ENCODE results near the gene FTH1. TPM values are rescaled to one million over a fixed set of nuclear protein-coding genes. Genes with fewer than 3 reads are reported as not detected.
A peak's percentile ranks its signal among the peaks of the same experiment; 100 is the strongest.

Gene FTH1
- total and polyA plus RNA-seq, 2 of the 13 experiments (the other 11 are each of a cell fraction or from before 2014, with no cell fraction given), result 607 to 760 TPM

DNA sequence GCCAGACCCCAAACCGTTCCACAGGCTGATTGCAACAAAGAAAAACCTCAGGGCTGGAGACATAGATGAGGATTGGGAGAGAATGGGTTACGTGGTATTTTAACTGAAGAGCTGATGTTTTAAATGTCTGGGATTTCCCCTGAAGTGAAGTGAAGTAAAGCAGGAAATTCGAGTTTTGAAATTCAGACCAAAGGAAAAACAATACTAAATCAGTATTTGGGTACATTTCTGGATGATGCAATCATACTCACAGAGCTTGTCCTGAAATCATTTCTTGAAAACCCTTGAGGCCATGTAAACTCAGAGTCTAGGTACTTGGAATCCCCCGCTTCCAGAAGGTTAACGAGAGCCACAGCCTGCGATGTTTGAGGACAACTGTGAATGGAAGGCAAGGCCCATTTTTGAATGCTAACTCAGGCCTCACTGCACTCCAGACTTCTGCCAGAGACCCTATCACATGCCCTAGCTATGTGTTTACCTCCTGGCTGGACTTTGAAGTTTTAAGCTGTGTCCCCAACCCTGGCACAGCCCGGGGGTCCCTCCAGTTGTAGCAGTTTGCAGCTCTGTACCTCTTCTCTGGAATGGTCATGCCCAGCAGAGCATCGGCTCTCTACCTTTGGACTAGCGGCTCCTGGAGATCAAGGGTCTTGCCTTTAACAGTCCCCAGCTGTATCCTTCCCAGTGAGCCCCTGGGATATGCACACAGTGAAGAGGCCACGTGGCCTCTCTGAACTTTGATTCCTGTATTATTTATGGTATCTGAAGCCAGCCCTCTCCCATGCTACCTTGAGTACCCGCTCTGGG is 5.4 kb upstream of the FTH1 start (continued):
- TF ChIP-seq, protein P1, sequence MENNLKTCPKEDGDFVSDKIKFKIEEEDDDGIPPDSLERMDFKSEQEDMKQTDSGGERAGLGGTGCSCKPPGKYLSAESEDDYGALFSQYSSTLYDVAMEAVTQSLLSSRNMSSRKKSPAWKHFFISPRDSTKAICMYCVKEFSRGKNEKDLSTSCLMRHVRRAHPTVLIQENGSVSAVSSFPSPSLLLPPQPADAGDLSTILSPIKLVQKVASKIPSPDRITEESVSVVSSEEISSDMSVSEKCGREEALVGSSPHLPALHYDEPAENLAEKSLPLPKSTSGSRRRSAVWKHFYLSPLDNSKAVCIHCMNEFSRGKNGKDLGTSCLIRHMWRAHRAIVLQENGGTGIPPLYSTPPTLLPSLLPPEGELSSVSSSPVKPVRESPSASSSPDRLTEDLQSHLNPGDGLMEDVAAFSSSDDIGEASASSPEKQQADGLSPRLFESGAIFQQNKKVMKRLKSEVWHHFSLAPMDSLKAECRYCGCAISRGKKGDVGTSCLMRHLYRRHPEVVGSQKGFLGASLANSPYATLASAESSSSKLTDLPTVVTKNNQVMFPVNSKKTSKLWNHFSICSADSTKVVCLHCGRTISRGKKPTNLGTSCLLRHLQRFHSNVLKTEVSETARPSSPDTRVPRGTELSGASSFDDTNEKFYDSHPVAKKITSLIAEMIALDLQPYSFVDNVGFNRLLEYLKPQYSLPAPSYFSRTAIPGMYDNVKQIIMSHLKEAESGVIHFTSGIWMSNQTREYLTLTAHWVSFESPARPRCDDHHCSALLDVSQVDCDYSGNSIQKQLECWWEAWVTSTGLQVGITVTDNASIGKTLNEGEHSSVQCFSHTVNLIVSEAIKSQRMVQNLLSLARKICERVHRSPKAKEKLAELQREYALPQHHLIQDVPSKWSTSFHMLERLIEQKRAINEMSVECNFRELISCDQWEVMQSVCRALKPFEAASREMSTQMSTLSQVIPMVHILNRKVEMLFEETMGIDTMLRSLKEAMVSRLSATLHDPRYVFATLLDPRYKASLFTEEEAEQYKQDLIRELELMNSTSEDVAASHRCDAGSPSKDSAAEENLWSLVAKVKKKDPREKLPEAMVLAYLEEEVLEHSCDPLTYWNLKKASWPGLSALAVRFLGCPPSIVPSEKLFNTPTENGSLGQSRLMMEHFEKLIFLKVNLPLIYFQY (CRISPR knock-in tag; IDR thresholded peaks at IDR 0.05; ENCODE audit: borderline replicate concordance), result no peak
- TF ChIP-seq ZFP62 (CRISPR knock-in tag; IDR thresholded peaks at IDR 0.05) (no peak), RBFOX2 (IDR thresholded peaks at IDR 0.05; ENCODE audit: low read depth, low read length) (peak; percentile 84), ZNF3 (CRISPR knock-in tag; IDR thresholded peaks at IDR 0.05) (no peak), ZBTB7A (CRISPR knock-in tag; IDR thresholded peaks at IDR 0.05) (peak; percentile 92), GABPA (IDR thresholded peaks at IDR 0.05; ENCODE audit: low read depth, low read length) (no peak), GABPA (CRISPR knock-in tag; IDR thresholded peaks at IDR 0.05; ENCODE audit: low read depth) (no peak), RARG (CRISPR knock-in tag; IDR thresholded peaks at IDR 0.05; ENCODE audit: low read depth) (no peak; the same call in 1 of the 2 replicates), DPF2 (CRISPR knock-in tag; IDR thresholded peaks at IDR 0.05; ENCODE audit: borderline replicate concordance, low read depth) (no peak; the same call in 1 of the 2 replicates), PHB2 (IDR thresholded peaks at IDR 0.05; ENCODE audit: partially characterized antibody) (no peak), NFYB (CRISPR knock-in tag; IDR thresholded peaks at IDR 0.05) (peak; percentile 32; the same call in 1 of the 2 replicates), ZNF670 (CRISPR knock-in tag; IDR thresholded peaks at IDR 0.05; ENCODE audit: borderline replicate concordance) (no peak), DR1 (CRISPR knock-in tag; IDR thresholded peaks at IDR 0.05) (peak; percentile 51; the same call in 1 of the 2 replicates), CC2D1A (CRISPR knock-in tag; IDR thresholded peaks at IDR 0.05) (no peak), ZNF234 (CRISPR knock-in tag; conservative IDR thresholded peaks at IDR 0.05) (no peak), ARID2 (CRISPR knock-in tag; IDR thresholded peaks at IDR 0.05; ENCODE audit: borderline replicate concordance) (no peak; the same call in 1 of the 2 replicates), FLYWCH1 (CRISPR knock-in tag; IDR thresholded peaks at IDR 0.05) (no peak)
- TF ChIP-seq, protein P2, sequence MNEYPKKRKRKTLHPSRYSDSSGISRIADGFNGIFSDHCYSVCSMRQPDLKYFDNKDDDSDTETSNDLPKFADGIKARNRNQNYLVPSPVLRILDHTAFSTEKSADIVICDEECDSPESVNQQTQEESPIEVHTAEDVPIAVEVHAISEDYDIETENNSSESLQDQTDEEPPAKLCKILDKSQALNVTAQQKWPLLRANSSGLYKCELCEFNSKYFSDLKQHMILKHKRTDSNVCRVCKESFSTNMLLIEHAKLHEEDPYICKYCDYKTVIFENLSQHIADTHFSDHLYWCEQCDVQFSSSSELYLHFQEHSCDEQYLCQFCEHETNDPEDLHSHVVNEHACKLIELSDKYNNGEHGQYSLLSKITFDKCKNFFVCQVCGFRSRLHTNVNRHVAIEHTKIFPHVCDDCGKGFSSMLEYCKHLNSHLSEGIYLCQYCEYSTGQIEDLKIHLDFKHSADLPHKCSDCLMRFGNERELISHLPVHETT (CRISPR knock-in tag; conservative IDR thresholded peaks at IDR 0.05), result peak; percentile 18; the same call in 1 of the 2 replicates
- TF ChIP-seq, protein P3, sequence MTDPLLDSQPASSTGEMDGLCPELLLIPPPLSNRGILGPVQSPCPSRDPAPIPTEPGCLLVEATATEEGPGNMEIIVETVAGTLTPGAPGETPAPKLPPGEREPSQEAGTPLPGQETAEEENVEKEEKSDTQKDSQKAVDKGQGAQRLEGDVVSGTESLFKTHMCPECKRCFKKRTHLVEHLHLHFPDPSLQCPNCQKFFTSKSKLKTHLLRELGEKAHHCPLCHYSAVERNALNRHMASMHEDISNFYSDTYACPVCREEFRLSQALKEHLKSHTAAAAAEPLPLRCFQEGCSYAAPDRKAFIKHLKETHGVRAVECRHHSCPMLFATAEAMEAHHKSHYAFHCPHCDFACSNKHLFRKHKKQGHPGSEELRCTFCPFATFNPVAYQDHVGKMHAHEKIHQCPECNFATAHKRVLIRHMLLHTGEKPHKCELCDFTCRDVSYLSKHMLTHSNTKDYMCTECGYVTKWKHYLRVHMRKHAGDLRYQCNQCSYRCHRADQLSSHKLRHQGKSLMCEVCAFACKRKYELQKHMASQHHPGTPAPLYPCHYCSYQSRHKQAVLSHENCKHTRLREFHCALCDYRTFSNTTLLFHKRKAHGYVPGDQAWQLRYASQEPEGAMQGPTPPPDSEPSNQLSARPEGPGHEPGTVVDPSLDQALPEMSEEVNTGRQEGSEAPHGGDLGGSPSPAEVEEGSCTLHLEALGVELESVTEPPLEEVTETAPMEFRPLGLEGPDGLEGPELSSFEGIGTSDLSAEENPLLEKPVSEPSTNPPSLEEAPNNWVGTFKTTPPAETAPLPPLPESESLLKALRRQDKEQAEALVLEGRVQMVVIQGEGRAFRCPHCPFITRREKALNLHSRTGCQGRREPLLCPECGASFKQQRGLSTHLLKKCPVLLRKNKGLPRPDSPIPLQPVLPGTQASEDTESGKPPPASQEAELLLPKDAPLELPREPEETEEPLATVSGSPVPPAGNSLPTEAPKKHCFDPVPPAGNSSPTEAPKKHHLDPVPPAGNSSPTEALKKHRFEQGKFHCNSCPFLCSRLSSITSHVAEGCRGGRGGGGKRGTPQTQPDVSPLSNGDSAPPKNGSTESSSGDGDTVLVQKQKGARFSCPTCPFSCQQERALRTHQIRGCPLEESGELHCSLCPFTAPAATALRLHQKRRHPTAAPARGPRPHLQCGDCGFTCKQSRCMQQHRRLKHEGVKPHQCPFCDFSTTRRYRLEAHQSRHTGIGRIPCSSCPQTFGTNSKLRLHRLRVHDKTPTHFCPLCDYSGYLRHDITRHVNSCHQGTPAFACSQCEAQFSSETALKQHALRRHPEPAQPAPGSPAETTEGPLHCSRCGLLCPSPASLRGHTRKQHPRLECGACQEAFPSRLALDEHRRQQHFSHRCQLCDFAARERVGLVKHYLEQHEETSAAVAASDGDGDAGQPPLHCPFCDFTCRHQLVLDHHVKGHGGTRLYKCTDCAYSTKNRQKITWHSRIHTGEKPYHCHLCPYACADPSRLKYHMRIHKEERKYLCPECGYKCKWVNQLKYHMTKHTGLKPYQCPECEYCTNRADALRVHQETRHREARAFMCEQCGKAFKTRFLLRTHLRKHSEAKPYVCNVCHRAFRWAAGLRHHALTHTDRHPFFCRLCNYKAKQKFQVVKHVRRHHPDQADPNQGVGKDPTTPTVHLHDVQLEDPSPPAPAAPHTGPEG (CRISPR knock-in tag; IDR thresholded peaks at IDR 0.05), result peak; percentile 42

Data from HepG2 (cell line).